ENCODE measurements around the gene PRPF19. TPM values are rescaled to one million over a fixed set of nuclear protein-coding genes. Genes with fewer than 3 reads are reported as not detected.

The PRPF19 gene
- total RNA-seq, 6 donors from 2014 or later = 10.5 to 72.8 (median 55.1) TPM

GRCh38 chr11:60933416-60934123, 27.2 kb upstream of the PRPF19 start:
- TF ChIP-seq POLR2AphosphoS5 (IDR thresholded peaks at IDR 0.05) (no peak), CTCF (IDR thresholded peaks at IDR 0.05) (no peak), EP300 (IDR thresholded peaks at IDR 0.05) (no peak), POLR2A (IDR thresholded peaks at IDR 0.05) (no peak)
- no peaks in the 10 kb centered on the region for H3K27me3 ChIP-seq
- WGBS, 2 donors = 92 to 95% methylated on average over 24 to 36 of the region's 37 CpGs
- no peaks in the 10 kb centered on the region for H3K9me3 ChIP-seq
- H3K36me3 ChIP-seq = peaks cover 0 to 21% (median 9%) of the 10 kb centered on the region in 4 donors
- H3K4me3 ChIP-seq = no peak overlapping the region
- ATAC-seq (ENCODE audit: low FRiP score in 2 of 2) = no peak
- H3K27ac ChIP-seq = no peak overlapping the region
- peaks cover 9 to 23% (median 12%) of the 10 kb centered on the region in 4 donors for H3K4me1 ChIP-seq
- DNase-seq = peak in 1 of 2 donors; percentile 83

- Histone ChIP-seq H3K27me3 (no peaks in the 10 kb centered on the region), H3K9me3 (no peaks in the 10 kb centered on the region), H3K4me1 (peaks cover 9 to 23% (median 11%) of the 10 kb centered on the region in 4 donors), H3K36me3 (peaks cover 0 to 13% (median 6%) of the 10 kb centered on the region in 4 donors), H3K27ac (no peak overlapping the region), H3K4me3 (no peak overlapping the region)
- no peak for DNase-seq
- ATAC-seq (ENCODE audit: low FRiP score in 2 of 2) = no peak
- TF ChIP-seq EP300 (IDR thresholded peaks at IDR 0.05) (no peak), CTCF (IDR thresholded peaks at IDR 0.05) (no peak), POLR2A (IDR thresholded peaks at IDR 0.05) (no peak), POLR2AphosphoS5 (IDR thresholded peaks at IDR 0.05) (no peak)
- WGBS, 2 donors = 85% methylated on average over 5 of the region's 5 CpGs
Measured at GRCh38 chr11:60932605-60933356, 26.4 kb upstream of the PRPF19 start.

DNA sequence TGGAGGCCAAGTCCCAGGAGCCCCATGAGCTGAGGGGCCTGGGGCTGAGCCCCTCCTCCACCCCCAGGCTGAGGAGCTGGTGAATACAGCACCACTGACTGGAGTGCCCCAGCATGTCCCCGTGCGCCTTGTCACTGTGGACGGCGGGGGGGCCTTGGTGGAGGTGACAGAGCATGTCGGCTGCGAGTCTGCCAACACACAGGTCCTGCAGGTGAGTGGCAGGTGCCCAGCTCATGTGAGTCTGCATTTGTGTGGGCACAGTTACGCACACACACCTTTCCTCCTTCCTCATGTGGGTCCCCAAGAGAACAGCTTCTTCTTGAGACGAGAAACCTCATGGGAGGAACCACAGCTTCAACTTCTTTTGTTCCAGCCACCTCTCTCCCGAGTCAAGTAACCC, 25.5 kb upstream of the PRPF19 start:
- TF ChIP-seq CTCF (IDR thresholded peaks at IDR 0.05) (no peak), POLR2AphosphoS5 (IDR thresholded peaks at IDR 0.05) (no peak), EP300 (IDR thresholded peaks at IDR 0.05) (no peak), POLR2A (IDR thresholded peaks at IDR 0.05) (no peak)
- Histone ChIP-seq H3K36me3 (peaks cover 0 to 5% (median 4%) of the 10 kb centered on the region in 4 donors), H3K27me3 (no peaks in the 10 kb centered on the region), H3K9me3 (no peaks in the 10 kb centered on the region), H3K27ac (no peak overlapping the region), H3K4me1 (peaks cover 7 to 17% (median 9%) of the 10 kb centered on the region in 4 donors), H3K4me3 (no peak overlapping the region)
- 82 to 94% methylated on average over 5 to 9 of the region's 9 CpGs for WGBS, 2 donors
- ATAC-seq (ENCODE audit: low FRiP score in 2 of 2) = no peak
- DNase-seq = peak in 1 of 2 donors; percentile 75

GRCh38 chr11:60930394-60930793, 24.0 kb upstream of the PRPF19 start:
- peak in 1 of 2 donors; percentile 51 for DNase-seq
- peaks cover 0 to 8% (median 3%) of the 10 kb centered on the region in 4 donors for H3K4me1 ChIP-seq
- no peak overlapping the region for H3K27ac ChIP-seq
- TF ChIP-seq POLR2A (IDR thresholded peaks at IDR 0.05) = no peak
- no peak for TF ChIP-seq POLR2AphosphoS5 (IDR thresholded peaks at IDR 0.05)
- no peak for TF ChIP-seq EP300 (IDR thresholded peaks at IDR 0.05)
- no peak for TF ChIP-seq CTCF (IDR thresholded peaks at IDR 0.05)
- H3K27me3 ChIP-seq = no peaks in the 10 kb centered on the region
- no peaks in the 10 kb centered on the region for H3K9me3 ChIP-seq
- no peaks in the 10 kb centered on the region for H3K36me3 ChIP-seq
- no peak for ATAC-seq (ENCODE audit: low FRiP score in 2 of 2)
- H3K4me3 ChIP-seq = no peak overlapping the region
- 100% methylated on average over 4 of the region's 4 CpGs; no CpG with 5 or more reads in 1 of the 2 donors for WGBS, 2 donors
